GM03348 (cell line): ENCODE data around the gene ARAF.
"Not testable (repeated sequence)": the region's sequence is repeated elsewhere in the genome, so short reads cannot be mapped to it uniquely, and the experiment has no call there.

Experiments used
- DNase-seq: peaks from one replicate; pipeline ENCODE4 v3.0.0; 2012; ENCODE audit warnings: low spot score

The ARAF gene

DNA sequence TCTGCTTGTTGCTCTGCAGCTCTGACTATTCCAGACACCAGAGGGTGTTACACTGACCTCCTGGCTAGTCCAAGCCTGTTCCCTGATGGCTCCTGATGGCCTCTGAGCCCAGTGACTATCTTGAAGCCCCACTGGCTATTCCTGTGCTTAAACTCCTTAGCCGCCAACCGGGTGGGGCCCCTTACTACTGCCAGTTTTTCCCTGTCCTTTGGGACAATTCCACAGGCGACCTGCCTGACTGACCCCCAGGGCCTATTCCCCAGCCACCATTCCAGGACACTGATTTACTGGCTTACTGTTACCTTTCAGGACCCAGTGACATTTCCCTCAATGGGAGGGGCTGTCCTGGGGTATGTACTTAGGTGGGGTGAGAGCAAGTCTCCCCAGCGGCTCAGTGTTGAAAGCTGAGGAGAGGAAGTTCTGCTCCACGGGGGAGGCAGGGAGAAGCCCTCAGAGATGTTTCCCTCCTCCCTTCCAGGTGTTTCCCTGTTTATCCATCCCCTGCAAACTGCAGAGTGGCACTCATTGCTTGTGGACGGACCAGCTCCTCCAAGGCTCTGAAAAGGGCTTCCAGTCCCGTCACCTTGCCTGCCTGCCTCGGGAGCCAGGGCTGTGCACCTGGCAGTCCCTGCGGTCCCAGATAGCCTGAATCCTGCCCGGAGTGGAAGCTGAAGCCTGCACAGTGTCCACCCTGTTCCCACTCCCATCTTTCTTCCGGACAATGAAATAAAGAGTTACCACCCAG lies 25.2 kb downstream of the ARAF start:
- DNase-seq: no peak

DNA sequence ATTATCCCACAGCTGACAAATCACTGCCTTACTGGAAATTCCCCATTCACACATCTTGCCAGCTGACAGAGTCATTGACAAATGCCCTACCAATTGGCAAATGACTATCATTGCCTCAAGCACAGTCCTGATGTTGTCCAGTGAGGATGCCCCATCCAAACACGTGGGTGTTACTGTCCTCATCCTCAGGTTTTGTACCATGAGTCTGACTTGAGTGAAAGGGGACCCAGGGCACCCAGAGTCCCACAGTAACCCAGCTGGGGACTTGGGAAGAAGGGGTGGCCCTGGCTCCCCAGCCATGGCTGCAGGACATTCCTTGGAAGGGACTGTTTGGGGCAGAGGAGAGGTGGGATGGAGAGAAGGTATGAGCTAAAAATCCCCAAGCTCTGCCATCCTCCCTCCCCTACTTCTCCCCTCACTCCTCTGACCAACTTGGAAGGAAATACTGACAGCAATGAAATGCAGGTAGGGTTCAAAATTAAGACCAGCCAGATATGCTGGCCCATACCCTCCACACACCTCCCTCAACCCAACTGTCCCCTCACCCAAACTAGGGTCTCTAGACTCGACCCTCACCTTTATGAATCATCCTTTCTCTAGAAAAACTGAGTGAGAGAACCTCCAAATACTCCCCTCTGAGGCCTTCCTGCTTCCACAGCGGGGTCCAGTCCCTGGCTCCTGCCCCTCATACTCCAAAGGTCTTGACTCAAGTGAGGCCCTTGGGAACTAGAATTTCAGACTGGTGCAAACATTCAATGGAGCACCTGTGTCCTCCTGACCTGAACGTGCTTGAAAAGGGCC lies 26.3 kb downstream of the ARAF start:
- DNase-seq: no peak

DNA sequence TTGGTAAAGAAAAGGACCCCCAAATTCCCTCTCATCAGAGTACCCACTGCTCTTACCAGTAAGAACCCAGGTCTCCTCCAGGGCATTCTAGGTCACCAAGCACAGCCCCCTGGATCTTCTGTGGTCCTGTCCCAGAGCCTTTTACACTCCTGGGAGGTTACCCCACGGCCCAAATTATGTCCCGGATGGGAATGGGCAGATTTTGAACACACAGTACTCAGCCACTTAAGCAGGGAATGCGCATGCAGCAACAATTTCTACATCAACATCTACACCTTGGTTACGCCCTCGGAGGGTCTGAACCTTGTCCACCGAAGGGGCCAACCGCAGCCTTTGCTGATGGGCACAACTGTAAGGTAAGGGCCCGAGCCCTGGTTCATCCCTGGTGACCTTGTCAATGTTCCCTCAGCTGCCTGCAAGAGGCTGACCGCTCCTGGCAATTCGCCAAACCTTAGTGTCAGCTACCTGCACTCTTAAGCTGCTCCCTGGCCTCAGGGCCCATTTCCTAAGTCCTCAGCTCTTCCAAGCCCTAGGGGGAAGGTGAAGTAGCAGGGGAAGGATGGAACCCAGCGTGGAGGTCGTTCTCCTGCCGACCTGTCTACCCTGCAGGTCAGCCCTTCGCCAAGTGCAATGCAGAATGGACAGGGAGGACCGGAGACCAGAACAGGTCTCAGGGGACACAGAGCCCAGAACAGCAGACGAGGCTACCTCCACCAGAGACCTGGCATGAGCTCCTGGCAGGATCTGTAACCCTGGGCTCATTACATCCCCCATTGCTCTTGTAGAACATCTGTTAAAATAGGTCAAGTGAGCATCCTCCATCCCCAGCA lies 27.1 kb downstream of the ARAF start:
- no peak for DNase-seq

DNA sequence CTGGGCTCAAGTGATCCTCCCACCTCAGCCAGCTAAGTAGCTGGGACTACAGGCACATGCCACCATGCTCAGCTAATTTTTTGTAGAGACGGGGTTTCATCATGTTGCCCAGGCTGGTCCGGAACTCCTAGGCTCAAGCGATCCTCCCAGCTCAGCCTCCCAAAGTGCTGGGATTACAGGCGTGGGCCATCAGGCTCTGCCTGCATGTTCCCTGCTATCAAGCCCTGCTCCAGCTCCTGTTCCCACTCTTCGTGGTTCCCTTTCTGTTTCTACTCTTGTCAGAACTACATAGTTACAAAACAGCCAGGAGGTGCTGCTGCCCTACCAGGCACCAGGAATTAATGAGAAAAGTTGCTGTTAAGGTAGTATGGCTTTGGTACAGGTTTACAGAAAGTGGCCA lies 30.0 kb downstream of the ARAF start:
- DNase-seq: no peak

DNA sequence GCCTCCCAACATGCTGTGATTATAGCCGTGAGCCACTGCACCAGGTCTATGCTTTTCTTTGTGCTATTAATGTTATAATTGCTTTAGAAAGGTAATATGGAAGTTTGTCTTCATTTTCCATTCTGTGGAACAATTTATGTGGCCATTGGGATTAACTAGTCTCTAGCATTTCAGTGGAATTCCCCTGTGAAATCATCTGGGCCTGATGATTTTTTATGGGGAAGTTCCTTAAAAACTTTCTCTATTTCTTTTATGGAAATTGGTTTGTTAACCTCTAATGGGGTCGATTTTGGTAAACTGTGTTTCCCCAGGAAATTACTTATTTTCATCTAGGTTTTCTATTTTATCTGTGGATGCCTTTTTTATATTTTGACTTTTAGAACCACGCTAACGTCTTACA lies 32.5 kb downstream of the ARAF start:
- DNase-seq: no peak

DNA sequence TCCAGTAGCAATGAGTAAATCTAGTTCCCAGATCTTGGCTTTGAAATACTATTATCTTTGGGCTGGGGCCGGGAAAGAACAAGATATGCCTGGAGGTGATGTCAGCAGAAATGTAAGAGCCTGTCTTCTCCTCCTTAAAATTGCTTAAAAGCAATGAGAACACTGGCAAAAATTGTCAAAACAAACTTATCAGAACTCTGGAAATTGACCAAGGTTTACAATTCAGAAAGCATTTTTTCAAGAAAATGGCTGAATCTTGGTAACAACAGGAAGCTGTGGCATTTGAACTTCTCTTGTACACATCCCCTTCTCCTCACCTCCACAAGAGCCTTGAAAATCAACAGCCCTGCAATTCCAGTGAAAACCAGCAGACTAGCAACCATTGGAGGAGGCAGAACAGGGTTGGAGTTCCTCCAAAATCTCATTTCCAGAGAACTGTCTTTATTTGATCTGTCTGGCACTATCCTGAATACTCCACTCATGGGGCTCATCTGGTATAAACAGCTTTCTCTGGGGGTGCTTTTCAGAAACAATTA lies 34.8 kb downstream of the ARAF start:
- DNase-seq: no peak

DNA sequence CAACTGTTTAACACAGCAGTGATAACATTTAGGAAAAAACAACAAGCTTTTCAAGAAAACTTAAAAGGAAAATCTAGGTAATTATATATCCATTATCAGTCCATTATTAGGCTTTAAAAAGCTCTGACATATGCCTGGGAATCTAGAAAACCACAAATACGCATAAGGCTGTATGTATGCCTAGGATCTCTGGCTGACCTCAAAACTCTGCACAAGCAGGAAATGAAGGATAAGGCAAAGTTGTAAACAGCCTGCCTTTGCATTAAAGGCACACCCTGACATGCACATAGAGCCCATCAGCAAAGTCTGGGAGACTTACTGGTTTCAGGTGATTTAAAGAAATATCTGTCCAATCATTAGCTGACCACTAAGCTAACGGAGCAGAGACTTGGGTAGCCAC lies 35.3 kb downstream of the ARAF start:
- DNase-seq: no peak

DNA sequence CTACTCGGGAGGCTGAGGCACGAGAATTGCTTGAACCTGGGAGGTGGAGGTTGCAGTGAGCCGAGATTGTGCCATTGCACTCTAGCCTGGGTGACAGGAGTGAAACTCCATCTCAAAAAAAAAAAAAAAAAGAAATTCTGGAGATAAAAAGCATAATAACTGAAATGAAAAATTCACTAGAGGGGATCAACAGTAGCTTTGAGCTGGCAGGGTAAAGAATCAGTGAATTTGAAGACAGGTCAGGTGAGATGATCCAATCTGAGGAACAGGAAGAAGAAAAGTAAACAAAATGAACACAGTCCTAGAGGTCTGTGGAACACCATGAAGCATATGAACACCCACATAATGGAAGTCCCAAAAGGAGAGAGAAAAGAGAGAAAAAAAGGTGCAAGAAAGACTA lies 36.2 kb downstream of the ARAF start:
- DNase-seq: no peak

DNA sequence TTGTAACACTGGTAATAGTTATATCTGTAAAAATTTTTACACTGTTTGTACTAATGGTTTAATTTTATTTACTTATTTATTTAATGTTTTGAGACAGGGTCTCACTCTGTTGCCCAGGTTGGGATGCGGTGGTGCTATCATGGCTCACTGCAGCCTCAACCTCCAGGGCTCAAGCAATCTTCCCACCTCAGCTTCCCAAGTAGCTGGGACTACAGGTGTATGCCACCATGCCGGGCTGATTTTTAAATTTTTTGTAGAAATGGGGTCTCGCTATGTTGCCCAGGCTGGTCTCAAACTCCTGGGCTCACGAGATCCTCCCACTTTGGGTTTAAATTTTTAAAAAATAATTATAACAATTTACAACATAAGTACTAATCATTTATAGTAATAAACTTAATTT lies 42.1 kb downstream of the ARAF start:
- DNase-seq: not testable (repeated sequence)

DNA sequence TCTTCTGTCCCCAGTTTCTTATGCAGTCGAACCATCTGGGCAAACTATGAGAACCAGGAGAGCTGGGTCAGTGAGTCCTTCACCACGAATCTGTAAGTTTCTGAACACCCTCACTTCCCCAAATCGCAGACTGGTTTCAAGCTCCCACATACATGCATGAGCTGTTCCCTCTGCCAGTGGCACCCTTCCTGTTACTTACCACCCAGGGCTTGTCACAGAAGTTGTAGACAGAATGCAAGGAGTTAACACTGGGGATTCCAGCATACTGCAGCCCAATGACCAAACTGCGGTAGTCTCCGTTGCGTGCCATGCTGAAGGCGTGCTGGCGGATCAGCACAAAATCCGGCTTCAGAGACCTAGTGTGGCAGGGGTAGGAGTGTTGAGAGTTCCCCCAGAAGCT lies 44.0 kb downstream of the ARAF start:
- no peak for DNase-seq

DNA sequence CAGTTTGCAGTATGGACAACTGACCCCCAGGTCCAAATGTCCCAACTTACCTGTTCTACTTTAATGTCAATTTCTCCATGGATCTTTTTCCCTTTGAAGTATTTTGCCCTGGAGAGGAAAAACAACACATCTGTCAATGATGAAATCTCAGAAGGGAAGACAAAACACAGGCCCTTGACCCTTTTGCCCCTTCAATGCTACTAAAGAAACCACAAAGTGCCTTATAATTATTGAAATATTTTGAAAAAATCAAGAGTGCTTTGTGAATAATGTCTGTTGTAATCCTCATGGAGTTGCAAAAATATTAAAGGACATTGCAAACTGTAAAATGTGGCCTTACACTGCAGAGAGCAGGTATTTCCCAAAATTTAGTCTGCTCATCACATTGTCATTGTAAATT lies 46.1 kb downstream of the ARAF start:
- DNase-seq: no peak

DNA sequence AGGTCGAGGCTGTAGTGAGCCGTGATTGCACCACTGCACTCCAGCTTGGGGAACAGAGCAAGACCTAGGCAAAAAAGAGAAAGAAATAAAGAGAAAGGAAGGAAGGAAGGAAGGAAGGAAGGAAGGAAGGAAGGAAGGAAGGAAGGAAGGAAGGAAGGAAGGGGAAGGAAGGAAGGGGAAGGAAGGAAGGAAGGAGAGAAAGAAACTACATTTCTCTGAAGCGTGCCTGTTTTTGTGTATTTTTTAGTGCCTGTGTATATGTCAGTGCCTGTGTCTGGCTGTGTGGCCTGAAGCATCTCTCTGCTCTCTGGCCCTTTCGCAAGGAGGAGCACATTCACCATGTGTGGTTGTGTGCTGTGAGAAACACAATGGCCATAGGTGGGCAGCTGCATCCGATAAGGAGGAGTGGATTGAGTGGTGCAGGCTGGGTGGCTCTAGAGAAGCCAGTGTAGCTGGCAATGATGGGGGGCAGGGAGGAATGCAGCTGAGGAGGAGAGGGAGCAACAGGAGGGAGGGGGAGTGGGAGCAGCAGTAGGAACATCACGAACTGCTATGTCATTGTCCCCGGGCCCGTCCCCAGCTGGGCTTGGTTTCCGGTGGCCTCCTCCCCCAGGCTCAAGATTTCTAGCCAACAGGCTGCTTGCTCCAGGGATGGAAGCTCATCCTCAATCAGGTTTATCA lies 47.3 kb downstream of the ARAF start:
- DNase-seq: no peak

DNA sequence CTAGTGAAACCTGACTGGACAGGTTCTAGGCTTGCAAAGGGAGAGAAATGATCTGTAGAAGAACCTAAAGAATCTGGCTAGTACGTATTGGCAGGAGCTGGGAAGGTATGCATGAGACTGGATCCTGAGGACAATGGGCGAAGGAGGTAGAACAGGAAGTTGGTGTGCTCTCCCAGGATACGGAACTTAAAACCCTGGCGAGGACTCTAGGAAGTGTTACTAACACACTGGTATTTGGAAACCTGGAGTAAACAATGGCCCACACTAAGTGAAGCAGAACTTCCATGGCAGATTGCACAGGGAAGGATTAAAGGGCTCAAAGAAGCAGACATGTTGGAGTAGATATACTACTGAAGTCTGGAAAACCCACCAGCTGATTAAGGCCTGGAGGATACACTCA lies 49.5 kb downstream of the ARAF start:
- no peak for DNase-seq

DNA sequence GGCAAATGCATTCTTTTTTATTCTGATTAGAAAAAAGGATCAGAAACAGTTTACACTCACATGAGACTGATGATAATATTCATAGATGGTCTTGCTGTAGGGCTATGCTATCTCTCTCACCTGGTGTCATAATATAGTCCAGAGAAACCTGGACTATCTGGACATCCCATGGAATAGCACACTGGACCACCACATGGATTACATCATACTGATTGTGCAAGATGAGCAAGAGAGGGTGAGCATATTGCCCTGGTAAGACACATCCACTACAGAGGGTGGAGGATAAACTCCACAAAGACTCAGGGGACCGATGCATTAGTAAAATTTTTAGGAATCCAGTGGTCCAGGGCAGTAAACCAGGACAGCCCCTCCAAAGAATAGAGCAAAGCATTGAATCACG lies 50.5 kb downstream of the ARAF start:
- no peak for DNase-seq

DNA sequence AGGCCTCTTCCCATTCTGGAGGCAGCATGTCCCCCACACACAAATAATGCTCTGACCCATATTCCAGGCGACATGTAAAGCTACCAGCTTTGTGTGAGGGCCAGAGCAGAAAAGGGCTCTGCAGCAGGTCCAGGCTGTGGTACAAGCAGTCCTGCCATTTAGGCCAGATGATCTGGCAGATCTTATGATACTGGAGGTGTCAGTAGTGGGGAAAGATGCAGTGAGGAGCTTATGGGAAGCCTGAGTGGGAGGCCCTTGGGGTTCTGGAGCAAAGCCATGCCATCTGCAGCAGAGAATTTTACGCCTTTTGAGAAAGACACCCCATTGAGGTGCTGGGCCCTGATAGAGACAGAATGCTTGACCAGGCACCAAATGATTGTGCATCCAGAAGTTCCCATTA lies 50.9 kb downstream of the ARAF start:
- DNase-seq: no peak

DNA sequence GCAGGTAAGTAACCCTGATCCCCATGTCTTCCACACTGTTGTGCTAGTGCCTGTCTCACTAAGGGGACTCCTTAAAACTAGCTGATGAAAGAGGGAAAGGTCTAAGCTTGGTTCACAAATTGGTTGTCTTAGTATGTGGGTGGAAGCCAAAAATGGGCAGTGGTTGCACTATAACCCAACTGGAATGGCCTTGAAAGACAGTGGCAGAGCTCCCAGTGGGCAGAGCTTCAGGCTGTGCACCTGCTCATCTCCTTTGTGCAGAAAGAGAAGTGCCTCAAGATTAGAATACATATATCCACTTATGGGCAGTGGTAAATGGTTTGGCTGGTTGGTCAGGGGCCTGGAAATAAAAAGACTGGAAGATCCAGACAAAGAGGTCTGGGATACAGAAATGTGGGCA lies 51.4 kb downstream of the ARAF start:
- no peak for DNase-seq

DNA sequence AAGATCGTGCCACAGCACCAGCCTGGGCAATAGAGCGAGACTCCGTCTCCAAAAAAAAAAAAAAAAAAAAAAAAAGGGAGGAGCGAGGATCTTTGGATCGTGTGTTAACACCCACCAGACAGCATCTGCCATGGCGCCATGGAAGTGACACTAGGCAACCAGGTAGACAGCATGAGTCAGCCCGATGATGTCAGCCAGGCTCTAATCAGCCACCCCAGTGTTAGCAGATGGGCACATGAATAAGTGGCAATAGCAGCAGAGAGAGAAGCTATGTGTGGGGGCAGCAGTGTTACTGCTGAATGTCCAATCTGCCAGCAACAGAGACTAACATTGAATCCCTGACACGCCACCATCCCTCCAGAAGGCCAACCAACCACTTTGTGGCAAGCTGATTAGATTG lies 52.1 kb downstream of the ARAF start:
- DNase-seq: no peak

DNA sequence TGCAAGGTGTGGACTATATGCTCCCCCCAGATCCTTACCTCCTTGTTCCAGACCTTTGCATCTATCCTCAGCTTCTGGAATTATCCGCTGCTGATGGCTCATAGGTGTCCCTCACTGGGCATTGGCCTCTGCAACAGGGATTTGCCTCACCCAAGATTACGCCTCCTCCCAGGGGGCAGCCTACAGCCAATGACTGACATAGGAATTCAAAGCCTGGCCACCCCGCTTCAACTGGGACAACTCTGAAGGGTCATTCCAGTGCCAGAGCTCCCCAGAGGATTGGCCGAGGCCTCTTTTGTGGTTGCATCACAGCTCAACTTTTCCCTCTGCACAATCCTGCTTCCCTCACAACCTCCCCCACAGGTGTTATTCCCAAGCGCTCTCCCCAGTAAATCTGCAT lies 53.6 kb downstream of the ARAF start:
- DNase-seq: no peak

DNA sequence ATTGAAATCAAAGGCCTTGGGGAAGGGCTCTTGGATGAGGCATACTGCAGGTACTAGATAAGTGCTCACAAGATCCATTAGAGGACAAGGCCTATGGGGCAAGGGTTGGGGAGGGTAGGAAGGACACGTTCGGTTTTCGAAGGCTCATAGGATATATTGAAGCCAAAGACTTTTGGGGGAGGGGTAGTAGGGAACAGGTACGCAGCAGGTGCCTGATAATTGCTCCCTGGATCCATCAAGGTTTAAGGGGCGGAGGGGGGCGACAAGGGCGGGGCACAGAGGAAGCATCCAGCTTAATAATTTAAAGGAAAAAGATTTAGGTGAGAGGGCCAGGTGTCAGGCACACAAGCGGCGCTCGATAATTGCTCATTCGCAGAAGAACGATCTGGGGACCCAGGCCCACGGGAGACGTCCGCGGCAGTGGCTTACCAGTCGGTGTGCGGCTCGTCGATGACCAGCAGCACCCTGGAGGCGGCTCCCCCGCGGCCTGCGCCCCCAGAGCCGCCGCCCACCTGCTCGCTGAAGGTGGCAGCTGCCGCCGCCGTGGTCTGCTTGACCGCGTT lies 58.0 kb downstream of the ARAF start:
- no peak for DNase-seq

DNA sequence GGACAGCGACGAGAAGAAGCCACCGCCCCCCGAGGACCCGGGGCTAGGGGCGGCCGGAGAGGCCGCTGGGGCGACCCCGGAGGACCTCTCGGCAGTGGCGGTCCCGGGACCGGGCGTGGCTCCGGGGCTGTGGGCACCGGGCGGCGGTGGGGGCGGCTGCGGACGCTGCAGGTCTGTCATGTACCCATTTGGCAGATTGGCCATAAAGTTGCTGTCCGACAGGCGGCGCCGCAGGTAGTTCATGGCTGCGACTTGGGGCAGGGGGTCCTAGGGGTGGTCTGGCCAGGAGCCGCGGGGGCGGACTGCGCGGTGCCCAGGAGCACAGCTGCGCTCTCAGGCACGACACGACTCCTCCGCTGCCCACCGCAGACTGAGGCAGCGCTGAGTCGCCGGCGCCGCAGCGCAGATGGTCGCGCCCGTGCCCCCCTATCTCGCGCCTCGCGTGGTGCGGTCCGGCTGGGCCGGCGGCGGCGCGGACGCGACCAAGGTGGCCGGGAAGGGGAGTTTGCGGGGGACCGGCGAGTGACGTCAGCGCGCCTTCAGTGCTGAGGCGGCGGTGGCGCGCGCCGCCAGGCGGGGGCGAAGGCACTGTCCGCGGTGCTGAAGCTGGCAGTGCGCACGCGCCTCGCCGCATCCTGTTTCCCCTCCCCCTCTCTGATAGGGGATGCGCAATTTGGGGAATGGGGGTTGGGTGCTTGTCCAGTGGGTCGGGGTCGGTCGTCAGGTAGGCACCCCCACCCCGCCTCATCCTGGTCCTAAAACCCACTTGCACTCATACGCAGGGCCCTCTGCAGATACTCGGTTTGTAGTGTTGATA lies 58.7 kb downstream of the ARAF start, which contains the start of gene SYN1:
Gene SYN1 (minus strand): TSS at position 372 of the 817 bp plus-strand sequence. CDS start 129 bp downstream, at position 243.
- DNase-seq: peak; percentile 93

DNA sequence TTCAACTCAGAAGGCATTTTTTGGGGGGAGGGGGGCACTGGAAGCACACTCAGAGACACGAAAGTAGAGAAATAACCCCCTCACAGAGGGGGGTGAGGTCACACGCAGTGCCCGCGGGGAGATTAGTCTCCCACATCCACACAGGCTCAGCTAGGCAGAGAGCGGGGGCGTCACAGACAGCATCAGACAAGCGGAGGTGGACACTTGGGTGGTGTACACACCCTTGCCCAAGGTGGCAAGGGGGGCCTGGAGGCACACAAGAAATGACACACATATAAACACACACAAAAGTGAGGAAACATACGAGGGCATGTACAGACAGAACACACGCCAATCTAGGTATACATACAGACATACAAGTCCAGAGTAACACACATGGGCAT lies 59.3 kb downstream of the ARAF start:
- DNase-seq: no peak
